Smooth muscle cell (in vitro differentiated cells): ENCODE results near the gene PTPRG. TPM values are rescaled to one million over a fixed set of nuclear protein-coding genes. Genes with fewer than 3 reads are reported as not detected.

Experiments used
- DNase-seq: peaks from one replicate; lab custom pipeline; 2025; ENCODE audit not compliant: unreplicated experiment; lab: John Stamatoyannopoulos, UW
- H2AFZ ChIP-seq: fragments of 200-600 bp; sonication (generic); 2 replicates; pipeline ENCODE4 v1.6.0; 2016; ENCODE audit warnings: antibody characterized with exemption, low read depth, mild to moderate bottlenecking
- H3F3A ChIP-seq: fragments of 200-600 bp; sonication (generic); 2 replicates; pipeline ENCODE4 v1.6.0; 2017; ENCODE audit warnings: antibody characterized with exemption, low read depth
- H3K27ac ChIP-seq: fragments of 200-600 bp; sonication (generic); 2 replicates; pipeline ENCODE4 v1.5.1; 2016; ENCODE audit warnings: low read depth, mild to moderate bottlenecking
- H3K27me3 ChIP-seq: fragments of 200-600 bp; sonication (generic); 2 replicates; pipeline ENCODE4 v1.6.1; 2016; ENCODE audit warnings: low read depth, mild to moderate bottlenecking
- H3K36me3 ChIP-seq: fragments of 200-600 bp; sonication (generic); 2 replicates; pipeline ENCODE4 v1.5.1; 2016; ENCODE audit warnings: low read depth
- H3K4me1 ChIP-seq: fragments of 200-600 bp; sonication (generic); 2 replicates; pipeline ENCODE4 v1.5.1; 2016; ENCODE audit warnings: low read depth
- H3K4me2 ChIP-seq: fragments of 200-600 bp; sonication (generic); 2 replicates; pipeline ENCODE4 v1.6.0; 2016; ENCODE audit warnings: mild to moderate bottlenecking
- H3K4me3 ChIP-seq: fragments of 200-600 bp; sonication (generic); 2 replicates; pipeline ENCODE4 v1.5.1; 2016; ENCODE audit warnings: mild to moderate bottlenecking
- H3K79me2 ChIP-seq: fragments of 200-600 bp; sonication (generic); 2 replicates; pipeline ENCODE4 v1.6.0; 2016; ENCODE audit warnings: low read depth, mild to moderate bottlenecking
- H3K9ac ChIP-seq: fragments of 200-600 bp; sonication (generic); 2 replicates; pipeline ENCODE4 v1.6.0; 2016; ENCODE audit warnings: low read depth
- H3K9me3 ChIP-seq: fragments of 200-600 bp; sonication (generic); replicated peaks from 2 replicates; pipeline ENCODE4 v1.5.1; 2016; ENCODE audit warnings: low read depth
- H4K20me1 ChIP-seq: fragments of 200-600 bp; sonication (generic); 2 replicates; pipeline ENCODE4 v1.6.0; 2016; ENCODE audit warnings: low read depth
- WGBS: methylation state at CpG from one replicate; pipeline ENCODE4 v1.1.7; 2016; ENCODE audit warnings: low lambda C conversion rate; 5-methylcytosine and 5-hydroxymethylcytosine counted together
- polyA plus RNA-seq: library from polyadenylated mRNA; unstranded; fragments of >200 nt; fragmentation: Nextera tagmentation; extraction: Ambion mirVana; gene quantifications from 2 replicates; pipeline ENCODE4 v1.2.1, GENCODE V29; 2016
- total RNA-seq: library from RNA; depleted of rRNA; stranded (reverse); fragments of >200 nt; gene quantifications from 2 replicates; pipeline ENCODE4 v1.2.3, GENCODE V29; 2014
- TF ChIP-seq, protein P1 (sequence below): fragments of 200-600 bp; sonication (generic); IDR thresholded peaks from 2 replicates; pipeline ENCODE4 v1.5.1; 2017; ENCODE audit warnings: borderline replicate concordance, mild to moderate bottlenecking, antibody characterized with exemption; ENCODE audit not compliant: insufficient read depth, poor library complexity, severe bottlenecking

PTPRG gene
- total and polyA plus RNA-seq, 2 experiments from 2014 or later: 21.2 to 87.3 TPM

GRCh38 chr3:61522060-61522459 is 39.3 kb upstream of the PTPRG start:
- TF ChIP-seq, protein P1, sequence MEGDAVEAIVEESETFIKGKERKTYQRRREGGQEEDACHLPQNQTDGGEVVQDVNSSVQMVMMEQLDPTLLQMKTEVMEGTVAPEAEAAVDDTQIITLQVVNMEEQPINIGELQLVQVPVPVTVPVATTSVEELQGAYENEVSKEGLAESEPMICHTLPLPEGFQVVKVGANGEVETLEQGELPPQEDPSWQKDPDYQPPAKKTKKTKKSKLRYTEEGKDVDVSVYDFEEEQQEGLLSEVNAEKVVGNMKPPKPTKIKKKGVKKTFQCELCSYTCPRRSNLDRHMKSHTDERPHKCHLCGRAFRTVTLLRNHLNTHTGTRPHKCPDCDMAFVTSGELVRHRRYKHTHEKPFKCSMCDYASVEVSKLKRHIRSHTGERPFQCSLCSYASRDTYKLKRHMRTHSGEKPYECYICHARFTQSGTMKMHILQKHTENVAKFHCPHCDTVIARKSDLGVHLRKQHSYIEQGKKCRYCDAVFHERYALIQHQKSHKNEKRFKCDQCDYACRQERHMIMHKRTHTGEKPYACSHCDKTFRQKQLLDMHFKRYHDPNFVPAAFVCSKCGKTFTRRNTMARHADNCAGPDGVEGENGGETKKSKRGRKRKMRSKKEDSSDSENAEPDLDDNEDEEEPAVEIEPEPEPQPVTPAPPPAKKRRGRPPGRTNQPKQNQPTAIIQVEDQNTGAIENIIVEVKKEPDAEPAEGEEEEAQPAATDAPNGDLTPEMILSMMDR: no peak
- Histone ChIP-seq H2AFZ (no peak overlapping the region), H4K20me1 (no peaks in the 10 kb centered on the region), H3K79me2 (no peaks in the 10 kb centered on the region), H3K36me3 (no peaks in the 10 kb centered on the region), H3K4me3 (no peak overlapping the region), H3K27ac (no peak overlapping the region), H3K9ac (no peak overlapping the region), H3F3A (peaks cover 6% of the 10 kb centered on the region), H3K9me3 (no peaks in the 10 kb centered on the region), H3K4me2 (no peak overlapping the region), H3K4me1 (peaks cover 17% of the 10 kb centered on the region), H3K27me3 (no peaks in the 10 kb centered on the region)
- WGBS: 65% methylated on average over 4 of the region's 4 CpGs
- DNase-seq: no peak

DNA sequence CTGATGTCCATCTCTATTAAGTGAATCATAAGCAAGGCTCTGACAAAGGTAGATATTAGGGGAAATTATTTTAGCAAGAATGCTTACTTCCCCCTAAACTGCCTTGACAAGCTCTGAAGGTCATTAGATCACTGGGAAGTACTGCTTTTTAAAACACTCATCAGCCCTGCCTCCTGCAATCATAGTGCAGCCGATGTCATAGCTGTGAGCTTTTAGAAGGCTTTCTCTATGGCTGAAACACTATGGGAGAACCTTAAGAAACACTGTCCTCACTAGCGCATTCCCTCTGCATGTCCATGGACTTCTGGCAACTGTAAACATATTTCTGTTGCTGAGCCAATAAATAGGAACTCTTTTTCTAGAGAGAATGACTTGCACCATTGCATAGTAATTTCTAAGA is 38.7 kb upstream of the PTPRG start:
- Histone ChIP-seq H2AFZ (no peak overlapping the region), H3K9ac (no peak overlapping the region), H3K4me3 (no peak overlapping the region), H3K4me2 (no peak overlapping the region), H3K27ac (no peak overlapping the region), H3K4me1 (peaks cover 17% of the 10 kb centered on the region), H3K9me3 (no peaks in the 10 kb centered on the region), H4K20me1 (no peaks in the 10 kb centered on the region), H3F3A (peaks cover 6% of the 10 kb centered on the region), H3K27me3 (no peaks in the 10 kb centered on the region), H3K36me3 (no peaks in the 10 kb centered on the region), H3K79me2 (no peaks in the 10 kb centered on the region)
- 62% methylated on average over 2 of the region's 2 CpGs for WGBS
- no peak for DNase-seq
- TF ChIP-seq, protein P1: no peak

- no peaks in the 10 kb centered on the region for H3K36me3 ChIP-seq
- H3K4me1 ChIP-seq: peaks cover 17% of the 10 kb centered on the region
- TF ChIP-seq, protein P1: no peak
- peaks cover 6% of the 10 kb centered on the region for H3F3A ChIP-seq
- H3K9ac ChIP-seq: no peak overlapping the region
- 88% methylated on average over 4 of the region's 4 CpGs for WGBS
- no peak overlapping the region for H3K4me2 ChIP-seq
- H3K27ac ChIP-seq: no peak overlapping the region
- H3K4me3 ChIP-seq: no peak overlapping the region
- H3K27me3 ChIP-seq: no peaks in the 10 kb centered on the region
- no peak for DNase-seq
- H2AFZ ChIP-seq: no peak overlapping the region
- H4K20me1 ChIP-seq: no peaks in the 10 kb centered on the region
- no peaks in the 10 kb centered on the region for H3K79me2 ChIP-seq
- H3K9me3 ChIP-seq: no peaks in the 10 kb centered on the region
Measured at GRCh38 chr3:61524933-61525332, 36.4 kb upstream of the PTPRG start.

GRCh38 chr3:61526308-61526707 is 35.1 kb upstream of the PTPRG start:
- TF ChIP-seq, protein P1: no peak
- Histone ChIP-seq H3F3A (peaks cover 6% of the 10 kb centered on the region), H3K4me3 (no peak overlapping the region), H3K79me2 (no peaks in the 10 kb centered on the region), H3K4me2 (no peak overlapping the region), H3K27ac (no peak overlapping the region), H4K20me1 (no peaks in the 10 kb centered on the region), H2AFZ (no peak overlapping the region), H3K9me3 (no peaks in the 10 kb centered on the region), H3K9ac (no peak overlapping the region), H3K27me3 (no peaks in the 10 kb centered on the region), H3K4me1 (peaks cover 27% of the 10 kb centered on the region), H3K36me3 (no peaks in the 10 kb centered on the region)
- 90% methylated on average over 5 of the region's 5 CpGs for WGBS
- no peak for DNase-seq
